HG02610 (cell line): ENCODE measurements around the gene ICE2.
A peak's percentile ranks its signal among the peaks of the same experiment; 100 is the strongest.

ENCODE experiments used
- ATAC-seq: cut with Tn5 transposase; IDR thresholded peaks from one replicate; pipeline ENCODE4 v1.9.1; 2021; ENCODE audit warnings: mild to moderate bottlenecking, moderate library complexity; ENCODE audit not compliant: unreplicated experiment

The ICE2 gene, protein sequence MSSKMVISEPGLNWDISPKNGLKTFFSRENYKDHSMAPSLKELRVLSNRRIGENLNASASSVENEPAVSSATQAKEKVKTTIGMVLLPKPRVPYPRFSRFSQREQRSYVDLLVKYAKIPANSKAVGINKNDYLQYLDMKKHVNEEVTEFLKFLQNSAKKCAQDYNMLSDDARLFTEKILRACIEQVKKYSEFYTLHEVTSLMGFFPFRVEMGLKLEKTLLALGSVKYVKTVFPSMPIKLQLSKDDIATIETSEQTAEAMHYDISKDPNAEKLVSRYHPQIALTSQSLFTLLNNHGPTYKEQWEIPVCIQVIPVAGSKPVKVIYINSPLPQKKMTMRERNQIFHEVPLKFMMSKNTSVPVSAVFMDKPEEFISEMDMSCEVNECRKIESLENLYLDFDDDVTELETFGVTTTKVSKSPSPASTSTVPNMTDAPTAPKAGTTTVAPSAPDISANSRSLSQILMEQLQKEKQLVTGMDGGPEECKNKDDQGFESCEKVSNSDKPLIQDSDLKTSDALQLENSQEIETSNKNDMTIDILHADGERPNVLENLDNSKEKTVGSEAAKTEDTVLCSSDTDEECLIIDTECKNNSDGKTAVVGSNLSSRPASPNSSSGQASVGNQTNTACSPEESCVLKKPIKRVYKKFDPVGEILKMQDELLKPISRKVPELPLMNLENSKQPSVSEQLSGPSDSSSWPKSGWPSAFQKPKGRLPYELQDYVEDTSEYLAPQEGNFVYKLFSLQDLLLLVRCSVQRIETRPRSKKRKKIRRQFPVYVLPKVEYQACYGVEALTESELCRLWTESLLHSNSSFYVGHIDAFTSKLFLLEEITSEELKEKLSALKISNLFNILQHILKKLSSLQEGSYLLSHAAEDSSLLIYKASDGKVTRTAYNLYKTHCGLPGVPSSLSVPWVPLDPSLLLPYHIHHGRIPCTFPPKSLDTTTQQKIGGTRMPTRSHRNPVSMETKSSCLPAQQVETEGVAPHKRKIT

DNA sequence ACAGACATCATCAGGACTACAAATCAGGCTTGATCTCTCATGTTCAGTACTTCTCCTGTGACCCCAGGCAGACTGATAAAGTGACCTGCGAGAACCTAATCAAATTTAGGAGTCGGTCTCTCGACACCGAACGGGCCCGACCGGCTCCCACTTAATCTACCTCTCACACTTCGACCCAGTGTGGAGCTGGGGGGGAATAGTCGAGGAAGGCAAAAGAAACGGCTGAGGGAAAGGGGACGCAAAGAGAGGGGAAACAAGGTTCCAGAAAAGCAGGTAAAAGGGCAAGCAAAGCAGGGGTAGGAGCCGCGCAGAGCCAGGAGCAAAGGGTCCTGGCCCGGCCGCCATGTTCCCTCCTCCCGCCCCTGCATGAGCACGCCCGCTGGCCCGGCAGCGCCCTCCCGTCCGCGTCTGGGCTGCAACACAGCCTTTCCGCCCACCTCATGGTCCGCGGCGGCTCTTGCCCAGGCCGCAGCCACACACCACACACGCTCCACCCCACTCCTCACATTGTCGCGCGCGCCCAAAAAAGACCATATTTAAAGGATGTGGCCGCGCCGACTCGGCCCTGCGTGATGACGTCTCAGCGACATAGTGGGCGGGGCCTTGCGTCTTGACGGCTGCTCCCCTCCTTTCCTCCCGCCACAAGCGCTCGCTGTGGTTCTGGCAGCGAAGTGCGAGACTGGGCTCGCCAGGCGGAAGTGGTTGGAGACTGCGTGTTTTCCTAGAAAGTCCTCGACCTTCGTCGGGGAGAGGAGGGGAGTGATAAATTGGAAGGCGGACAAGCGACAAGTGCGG lies at the start of gene ICE2:
TSS of gene ICE2 (minus strand) at position 577 of the 795 bp plus-strand sequence. CDS start 1,165 bp downstream, outside the sequence.
- ATAC-seq = peak; percentile 88

DNA sequence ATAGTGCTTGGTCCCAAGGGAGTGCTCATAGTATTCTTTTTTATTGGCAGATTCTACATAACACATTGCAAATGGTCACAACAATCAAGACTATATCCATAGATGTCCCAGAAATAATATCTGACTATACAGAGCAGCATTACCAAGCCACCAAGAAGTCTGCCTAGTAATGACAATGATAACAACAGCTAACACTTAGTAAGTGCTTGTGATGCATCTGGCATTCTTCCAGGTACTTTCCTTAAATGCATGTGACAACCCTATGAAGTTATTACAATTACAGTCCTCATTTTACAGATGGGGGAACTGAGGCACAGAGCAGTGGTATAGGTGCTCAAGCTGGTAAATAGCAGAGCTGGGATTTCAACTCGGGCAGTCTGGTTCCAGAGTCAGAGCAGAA lies 49.6 kb upstream of the ICE2 start:
- no peak for ATAC-seq

DNA sequence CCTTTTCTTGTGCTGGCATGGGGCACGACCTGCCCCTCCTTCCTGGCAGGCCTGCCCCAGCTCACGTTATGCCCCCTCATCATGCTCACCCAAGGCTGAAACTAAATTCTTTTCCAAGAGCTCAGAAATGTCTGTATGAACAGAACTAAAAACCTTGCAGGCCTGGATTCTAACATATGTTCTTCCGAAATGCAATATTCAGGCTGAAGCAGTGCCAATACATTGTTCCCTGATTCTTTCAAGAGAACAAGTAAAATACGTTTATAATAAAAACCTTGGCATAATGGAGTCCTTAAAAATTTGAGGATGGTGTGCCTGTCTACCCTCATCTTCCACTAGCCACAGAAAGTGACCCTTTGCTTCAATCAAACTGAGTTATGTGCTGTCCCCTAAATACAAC lies 48.5 kb upstream of the ICE2 start:
- ATAC-seq = no peak

DNA sequence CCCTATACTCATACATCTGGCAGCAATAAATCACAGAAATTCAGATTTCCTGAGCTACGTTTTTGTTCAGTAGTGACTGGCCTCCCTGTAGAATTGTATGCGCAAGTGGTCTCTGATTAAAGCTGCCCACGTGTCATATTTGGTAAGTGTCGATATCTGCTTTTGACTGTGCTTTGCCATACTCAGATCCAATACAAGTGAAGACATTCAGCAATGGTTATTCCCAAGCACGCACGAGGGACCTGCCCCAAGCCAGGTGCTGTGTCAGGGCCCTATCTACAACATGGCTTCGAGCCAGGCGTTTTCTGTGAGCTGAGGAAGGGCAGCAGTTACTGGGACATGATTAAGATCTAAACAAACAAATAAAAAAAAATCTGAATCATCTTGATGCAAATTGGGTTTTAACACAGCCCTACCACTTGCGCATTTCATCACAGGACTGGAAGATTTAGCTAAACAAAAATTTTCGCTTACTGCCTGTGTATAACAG lies 47.2 kb upstream of the ICE2 start:
- ATAC-seq = no peak

DNA sequence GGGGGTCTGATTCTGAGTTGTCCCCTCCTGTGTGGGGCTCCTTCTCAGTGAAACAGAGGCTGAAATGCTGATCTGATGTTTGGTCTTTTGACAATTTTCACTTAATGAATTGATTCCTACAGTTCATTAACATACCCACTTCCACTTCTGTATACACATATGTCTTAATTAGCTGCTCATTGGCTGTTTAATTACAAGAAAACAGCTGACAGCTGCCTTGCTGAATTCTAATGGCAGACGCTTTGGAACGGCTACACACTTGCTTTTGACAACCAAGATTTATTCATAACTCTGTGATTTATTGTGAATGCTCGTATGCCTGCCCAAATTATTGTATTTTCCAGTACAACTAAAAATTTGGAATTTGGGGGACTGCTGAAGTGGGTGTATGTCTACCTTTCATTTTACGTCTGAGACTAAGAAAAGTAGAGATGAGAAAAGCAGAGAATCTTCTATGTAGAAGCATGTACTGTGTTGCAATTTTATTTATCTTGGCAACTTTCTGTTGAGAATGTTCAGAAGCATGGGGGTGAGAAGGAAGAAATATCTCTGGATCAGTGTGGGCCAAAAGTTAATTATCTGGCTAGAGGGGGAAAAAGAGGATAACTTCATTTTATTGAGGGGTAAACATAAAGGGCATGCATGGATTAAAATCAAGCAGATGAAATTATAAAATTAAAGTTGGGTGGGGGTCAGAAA lies 46.5 kb upstream of the ICE2 start:
- ATAC-seq = no peak

DNA sequence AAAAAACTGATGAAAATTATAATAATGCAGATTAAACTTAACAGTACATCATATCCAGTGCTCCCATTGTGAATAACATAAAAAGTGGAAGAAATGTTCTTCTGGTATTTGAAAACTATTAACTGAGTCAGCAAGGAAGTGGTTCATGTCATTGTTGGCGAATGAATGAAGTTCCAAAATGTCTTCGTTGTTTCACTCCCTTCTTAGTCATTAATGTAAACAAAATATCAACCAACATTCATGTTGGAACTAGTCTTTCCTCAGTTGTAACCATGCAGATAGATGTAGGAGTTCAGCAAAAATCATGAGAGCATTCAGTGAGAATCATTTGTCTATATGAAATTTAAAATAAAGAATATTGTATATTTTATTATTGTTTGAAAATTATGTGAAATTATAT lies 44.1 kb upstream of the ICE2 start:
- ATAC-seq = no peak

DNA sequence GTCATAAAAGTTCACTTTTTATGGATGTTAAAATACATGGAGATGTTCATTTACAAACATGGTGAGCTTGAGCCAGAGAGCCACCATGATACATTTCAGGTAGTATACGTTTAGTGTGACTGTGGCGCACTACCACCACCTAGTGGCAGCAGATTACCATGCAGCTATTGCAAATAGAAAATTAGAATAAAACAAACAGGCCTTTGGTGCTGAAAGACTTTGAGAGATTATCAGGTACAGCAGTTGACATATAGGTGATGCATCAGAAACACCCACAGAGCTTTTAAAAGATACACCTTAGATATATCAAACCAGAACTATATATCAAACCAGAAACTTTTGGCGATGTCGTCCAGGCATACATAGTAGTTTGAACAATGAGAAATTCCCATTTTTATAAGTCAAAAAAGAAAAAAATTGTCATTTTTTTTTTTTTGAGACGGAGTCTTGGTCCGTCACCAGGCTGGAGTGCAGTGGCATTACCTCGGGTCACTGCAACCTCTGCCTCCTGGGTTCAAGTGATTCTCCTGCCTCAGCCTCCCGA lies 42.0 kb upstream of the ICE2 start:
- no peak for ATAC-seq

DNA sequence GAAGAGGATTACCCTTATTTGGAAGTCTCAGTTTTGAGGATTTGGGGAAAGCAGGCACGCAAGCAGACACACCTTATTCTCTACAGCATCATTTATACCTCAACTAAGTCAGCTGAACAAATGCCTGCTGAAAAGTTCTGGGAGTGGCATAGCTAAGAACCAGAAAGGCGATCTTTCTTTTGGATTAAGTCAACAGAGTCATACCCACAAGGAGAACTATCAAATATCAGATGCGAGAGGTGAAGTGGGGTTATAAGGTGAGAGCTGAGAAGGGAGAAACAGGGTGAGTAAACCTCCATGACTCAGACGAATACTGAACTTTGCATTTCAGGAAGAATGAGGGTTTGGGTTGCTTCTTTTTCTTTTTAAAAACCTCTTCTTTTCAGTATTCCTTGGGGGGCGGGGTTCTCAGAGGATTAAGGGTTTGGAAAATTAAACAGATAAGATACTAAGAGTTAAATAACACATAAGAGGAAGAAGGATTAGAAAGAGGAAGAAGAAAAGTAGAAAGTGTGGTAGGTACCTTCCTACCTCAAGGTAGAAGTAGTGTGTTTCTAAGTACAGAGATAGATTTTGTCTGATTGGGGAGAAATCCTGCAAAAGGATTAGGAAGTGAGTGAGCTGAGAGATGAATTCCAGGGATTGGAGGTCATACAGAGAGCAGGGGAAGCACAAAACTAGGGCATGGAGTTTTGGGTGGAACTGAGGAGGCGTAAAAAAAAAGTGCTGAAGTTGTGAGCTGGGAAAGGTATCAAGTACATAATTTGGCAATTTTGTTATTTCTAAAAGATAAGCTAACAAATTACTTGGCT lies 41.3 kb upstream of the ICE2 start:
- ATAC-seq = peak; percentile 87

DNA sequence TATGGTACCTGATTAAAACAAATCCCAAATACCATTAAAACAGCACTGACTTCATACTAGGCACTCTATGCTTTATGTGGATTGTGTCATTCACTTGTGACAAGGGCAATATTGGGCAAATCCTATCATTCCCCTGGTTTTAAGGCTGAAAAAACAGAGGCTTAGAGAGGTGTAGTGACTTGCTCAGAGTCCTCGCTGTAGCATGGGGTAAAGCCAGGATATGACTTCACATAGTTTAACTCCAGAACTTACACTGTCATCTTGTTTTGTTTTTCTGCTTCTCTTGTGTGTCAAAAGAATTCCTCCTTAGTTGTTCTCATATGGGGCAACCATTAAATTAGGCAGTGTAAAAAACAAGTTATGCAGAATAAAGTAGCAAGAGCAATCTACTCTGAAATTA lies 40.3 kb upstream of the ICE2 start:
- no peak for ATAC-seq

DNA sequence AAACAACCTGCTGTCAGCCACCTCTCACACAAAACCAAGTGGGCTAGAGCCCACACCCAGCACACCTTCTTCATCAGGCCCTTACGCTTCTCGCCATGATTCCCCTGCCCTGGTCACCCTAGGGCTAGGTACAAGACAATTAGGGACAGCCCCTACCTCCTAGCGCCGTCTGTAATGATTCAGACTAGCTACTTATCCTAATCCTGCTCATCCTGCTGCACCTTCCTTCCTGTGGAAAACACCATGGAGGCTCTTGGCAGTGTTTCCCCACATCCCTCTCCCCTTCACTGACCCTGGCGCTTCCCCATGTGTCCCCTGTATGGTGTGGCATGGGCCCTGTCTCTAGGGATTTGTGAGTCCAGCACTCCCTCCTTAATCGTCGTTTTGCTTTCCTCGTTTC lies 39.6 kb upstream of the ICE2 start:
- no peak for ATAC-seq

DNA sequence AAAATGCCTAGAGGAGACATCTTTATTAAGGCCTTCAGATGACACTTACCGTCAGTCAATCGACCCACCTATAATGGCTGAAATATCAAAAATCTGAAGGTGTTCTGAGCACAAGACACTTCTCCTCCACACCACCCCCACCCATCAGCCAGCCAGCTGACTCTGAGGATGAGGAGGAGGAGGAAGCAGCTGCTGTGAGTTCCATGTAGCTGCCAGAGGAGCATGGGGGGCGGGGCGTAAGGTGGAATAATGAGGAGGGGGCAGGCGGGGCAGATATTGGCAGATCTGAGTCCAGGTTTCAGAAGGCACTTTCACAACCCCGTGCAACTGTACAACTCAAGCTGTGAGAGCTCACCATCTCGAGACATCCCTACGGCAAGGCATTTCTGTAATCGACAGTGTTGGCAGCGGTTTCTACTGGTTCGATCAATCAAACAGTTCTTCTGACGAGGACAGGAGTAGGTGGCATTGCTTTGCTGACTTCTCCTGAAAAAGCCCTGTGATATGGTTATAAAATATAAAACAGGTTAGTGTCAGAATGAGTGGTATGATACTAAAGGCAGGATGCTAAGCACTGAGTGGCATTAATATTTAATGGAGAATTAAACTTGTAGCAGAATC lies 35.4 kb upstream of the ICE2 start:
- ATAC-seq = no peak

DNA sequence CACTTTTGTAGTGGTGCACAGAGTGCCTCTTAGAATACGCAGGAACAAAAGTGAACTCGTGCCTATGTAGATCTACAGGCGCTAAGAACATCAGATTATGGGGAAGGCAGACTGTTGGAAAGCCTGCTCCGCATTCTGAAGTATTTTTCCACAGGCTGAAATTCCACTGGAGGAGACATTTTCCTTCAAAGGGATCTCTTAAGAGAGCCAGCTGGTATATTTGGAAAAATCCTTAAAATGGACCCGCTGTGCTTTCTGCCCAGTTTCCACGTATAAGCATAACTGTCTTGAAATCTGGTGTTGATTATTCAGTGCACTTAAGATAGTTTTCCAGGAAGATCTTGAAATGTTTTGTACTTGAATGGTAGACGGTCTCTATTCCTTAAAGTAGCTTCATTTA lies 34.7 kb upstream of the ICE2 start:
- ATAC-seq = no peak

DNA sequence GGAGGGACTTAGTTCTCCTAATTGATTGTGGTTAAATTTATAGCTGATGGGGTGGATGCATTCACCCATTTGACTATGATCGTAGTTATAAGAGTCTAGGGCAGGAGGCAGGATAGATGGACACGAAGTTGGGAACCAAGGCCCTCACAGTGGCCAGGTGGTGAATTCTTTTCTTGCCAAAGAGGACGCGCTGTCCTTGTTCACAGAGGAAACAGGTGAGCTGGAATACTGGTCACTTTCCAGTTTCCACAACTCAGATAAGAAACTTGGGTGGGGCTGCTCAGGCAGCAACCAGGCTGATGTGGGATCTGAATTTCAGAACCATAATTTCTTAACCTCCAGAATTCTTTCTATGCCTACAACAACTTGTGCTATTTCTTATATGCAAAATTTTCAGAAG lies 34.0 kb upstream of the ICE2 start:
- ATAC-seq = no peak

DNA sequence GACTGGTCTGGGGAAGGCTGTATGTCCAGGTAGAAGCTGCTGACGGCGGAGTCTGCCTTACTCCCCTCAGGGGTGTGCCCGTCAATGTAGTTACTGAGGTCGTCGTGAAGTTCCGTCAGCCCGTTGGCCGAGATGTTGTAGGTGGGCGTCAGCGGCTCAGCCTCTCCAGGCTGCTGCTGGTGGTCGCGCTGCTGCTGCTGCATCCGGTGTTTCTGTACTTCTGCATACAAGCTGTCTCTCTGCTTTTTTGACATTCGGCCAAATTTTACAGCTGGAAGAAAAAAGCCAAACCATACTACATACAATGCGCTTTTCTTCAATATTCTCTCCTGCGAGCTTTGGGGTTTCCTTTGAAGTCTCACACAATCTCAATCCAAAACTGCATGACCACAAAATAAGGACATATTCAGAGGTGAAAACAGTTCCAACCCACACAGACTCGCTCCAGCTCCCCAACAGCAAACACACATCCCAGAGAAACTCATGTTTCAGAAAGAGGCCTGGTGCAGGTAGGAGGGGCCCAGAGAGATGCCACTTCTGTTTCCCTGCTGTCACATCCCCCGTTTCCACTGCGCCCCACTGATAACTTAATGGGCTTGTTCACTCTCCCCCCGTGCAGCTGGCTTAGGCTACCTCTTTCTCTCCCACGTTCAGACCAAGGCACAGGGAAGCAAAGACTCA lies 32.5 kb upstream of the ICE2 start:
- ATAC-seq = no peak

DNA sequence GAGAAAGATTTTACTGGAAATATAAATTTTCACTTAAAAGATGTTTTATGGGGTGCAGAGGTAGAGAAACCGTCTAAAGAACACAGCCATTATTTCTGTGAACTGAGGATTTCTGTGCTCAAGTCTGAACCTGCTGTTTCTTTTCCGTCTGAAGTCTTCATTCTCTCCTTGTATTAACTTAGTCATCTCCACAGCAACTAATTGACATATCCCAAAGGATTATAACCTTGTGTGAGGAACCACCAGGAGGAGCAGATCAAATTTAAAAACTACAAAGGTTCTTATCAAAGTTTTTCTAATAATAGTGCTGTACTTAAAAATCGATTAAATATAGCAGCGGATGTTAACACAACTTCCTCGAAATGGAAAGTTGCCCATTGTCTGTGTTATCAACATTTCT lies 31.1 kb upstream of the ICE2 start:
- no peak for ATAC-seq

DNA sequence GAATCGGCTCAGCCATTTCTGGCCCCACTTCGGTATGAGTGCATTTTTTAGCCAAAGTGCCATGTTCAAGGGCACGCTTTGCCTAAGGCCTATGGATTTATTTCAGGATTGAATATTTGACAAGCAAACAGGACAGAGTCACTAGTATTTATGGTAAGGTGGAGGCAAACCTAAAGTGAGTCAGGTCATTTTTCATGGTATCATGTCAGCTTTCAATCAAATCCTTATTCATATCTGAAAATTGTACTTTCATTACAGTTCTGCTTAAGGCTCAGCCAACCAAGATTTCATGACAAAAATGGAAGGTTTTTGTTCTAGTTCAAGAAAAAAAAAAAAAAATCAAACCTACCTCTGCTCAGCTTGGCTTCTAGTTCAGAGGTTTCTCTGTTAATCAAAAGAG lies 30.5 kb upstream of the ICE2 start:
- no peak for ATAC-seq

DNA sequence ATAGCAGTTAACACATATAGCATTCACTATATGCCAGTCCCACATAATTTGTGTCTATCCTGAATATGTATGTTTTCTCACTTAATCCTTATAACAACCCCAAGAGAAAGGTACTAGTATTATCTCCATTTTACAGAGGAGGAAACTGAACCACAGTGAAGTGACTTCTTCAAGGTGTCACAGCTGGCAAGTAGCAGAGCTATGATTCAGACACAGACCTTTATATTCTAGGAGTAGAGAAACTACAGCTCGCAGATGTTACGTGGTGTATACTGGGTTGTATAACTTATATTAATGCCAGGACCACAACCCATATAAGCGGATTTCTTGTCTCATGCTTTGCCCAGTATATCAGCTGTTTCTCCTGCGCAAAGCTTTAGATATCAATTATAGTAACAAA lies 29.5 kb upstream of the ICE2 start:
- ATAC-seq = no peak
